ENCODE data around the gene LZTFL1.

LZTFL1 gene

DNA sequence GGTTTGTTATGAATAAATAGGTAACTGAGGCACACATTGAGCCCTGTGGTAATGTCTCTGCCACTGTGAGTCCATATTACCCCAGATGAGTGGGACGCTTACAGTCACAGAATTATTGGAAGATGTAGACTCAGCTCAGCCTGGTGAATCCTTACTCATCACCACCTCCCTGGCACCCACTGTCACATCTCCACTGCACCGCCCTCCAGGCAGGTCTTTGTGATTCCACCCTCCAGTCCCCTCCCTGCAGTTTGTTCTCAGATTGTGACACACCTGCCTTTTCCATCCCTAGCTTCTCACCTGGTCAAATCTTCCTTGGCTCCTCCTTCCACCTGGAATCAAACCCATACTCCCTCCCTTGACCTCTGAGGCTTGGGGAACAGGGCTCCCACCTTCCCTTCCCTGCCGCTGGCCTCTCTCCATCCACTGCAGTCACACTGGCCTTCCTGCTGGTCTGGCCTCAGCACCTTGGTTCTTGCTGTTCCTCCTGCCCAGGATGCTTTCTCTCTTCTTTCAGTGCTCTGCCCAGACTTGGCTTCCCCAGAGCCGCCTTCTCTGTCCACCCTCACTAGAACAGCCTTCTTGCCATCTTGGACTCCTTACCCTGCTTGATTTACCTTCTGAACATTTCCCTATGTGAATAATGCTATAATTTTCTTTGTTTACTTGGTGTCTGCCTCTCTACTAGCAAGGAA is 55.0 kb downstream of the LZTFL1 start:
- no peak for DNase-seq (ENCODE audit: low read depth in 3 of 3)

DNA sequence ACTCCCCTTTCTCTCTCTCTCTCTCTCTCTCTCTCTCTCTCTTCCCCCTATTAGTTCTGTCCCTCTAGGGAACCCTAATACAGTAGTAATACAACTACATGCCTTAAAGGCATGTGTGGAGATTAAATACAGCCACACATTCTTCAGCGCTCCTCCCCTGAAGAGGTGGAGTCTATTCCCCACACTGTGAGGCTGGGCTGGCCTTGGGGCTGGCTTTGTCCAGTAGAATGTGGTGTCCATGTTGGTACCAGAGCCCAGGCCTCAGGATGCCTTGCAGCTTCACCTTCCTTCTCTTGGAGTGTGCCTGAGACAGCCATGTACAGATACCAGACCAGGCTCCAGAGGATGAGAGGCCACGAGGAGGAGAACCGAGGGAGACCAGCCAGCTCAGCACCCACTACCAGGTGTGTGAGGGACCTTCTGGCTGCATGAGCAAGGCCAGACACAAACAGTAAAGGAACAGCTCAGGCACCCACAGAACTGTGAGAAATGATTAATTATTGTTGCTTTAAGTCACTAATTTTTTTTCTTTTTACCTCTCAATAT is 56.2 kb downstream of the LZTFL1 start:
- DNase-seq (ENCODE audit: low read depth in 3 of 3), result no peak

DNA sequence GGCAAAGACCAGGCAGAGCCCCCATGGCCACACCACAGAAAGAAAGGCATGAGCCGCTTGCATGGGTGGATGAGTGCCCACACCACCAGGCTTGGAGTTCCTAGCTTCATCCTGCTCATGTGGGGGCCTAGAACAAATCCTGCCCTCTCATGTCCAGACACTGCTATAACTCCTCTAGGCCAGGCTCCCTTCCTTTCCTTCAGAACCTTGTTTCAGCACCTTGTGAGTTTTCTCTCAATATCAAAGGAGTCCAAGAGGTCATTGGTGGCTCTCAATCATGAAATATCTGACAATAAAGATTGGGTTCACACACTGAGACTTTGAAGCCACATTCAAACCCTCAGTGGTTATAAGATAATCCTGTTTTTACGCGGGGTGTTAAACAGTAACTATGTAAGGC is 58.3 kb downstream of the LZTFL1 start:
- no peak for DNase-seq (ENCODE audit: low read depth in 3 of 3)

DNA sequence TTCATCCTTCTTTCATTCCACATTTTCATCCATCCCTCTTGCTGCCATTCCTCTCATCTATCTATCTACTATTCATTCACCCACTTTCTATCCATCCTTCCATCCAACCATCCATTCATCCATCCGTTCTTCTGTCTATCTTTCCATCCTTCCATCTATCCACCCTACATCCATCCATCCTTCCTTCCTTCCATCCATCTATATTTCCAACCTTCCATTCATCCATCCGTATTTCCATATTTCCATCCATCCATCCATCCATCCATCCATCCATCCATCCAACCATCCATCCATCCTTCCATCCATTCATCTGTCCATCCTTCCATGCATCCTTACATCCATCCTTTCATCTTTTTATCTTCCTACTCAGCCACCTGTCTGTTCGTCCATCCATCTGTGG is 59.5 kb downstream of the LZTFL1 start:
- DNase-seq (ENCODE audit: low read depth in 3 of 3), result no peak

DNA sequence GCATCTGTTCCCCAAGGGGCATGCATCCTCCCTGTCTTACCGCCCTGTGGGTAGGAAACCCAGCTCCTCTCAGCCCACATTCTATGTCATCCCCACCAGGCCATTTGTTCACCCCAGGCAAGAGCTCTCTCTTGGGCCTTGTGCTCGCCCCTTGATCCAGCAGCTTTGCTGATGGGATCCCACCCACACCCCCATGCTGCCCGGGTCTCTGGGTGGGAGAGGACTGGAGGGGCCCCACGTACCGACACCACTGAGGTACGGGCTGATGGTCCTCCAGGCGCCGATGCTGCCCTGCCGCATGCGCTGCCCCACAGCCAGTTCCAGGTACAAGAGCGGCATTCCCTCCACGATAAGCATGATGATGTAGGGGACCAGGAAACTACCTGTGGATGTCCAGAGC is 60.1 kb downstream of the LZTFL1 start:
- no peak for DNase-seq (ENCODE audit: low read depth in 3 of 3)

DNA sequence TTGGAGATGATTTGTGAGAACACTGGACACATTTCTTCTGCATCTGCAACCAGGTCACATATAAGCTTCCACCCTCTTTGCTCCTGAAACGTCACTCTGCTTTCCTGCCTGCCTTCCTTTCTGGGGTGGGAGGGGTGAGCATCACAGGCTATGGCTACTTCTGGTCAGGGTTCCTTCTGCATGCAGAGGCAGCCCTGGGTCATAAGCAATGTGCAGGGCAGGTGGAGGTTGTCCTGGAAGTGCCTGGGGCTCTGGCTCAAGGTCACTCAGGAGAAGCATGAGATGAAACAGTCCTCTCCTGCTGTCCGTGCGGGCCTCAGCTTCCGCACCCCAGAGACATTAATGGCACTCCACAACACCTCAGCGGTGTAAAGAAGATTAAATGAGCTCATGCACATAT is 60.6 kb downstream of the LZTFL1 start:
- no peak for DNase-seq (ENCODE audit: low read depth in 3 of 3)

DNA sequence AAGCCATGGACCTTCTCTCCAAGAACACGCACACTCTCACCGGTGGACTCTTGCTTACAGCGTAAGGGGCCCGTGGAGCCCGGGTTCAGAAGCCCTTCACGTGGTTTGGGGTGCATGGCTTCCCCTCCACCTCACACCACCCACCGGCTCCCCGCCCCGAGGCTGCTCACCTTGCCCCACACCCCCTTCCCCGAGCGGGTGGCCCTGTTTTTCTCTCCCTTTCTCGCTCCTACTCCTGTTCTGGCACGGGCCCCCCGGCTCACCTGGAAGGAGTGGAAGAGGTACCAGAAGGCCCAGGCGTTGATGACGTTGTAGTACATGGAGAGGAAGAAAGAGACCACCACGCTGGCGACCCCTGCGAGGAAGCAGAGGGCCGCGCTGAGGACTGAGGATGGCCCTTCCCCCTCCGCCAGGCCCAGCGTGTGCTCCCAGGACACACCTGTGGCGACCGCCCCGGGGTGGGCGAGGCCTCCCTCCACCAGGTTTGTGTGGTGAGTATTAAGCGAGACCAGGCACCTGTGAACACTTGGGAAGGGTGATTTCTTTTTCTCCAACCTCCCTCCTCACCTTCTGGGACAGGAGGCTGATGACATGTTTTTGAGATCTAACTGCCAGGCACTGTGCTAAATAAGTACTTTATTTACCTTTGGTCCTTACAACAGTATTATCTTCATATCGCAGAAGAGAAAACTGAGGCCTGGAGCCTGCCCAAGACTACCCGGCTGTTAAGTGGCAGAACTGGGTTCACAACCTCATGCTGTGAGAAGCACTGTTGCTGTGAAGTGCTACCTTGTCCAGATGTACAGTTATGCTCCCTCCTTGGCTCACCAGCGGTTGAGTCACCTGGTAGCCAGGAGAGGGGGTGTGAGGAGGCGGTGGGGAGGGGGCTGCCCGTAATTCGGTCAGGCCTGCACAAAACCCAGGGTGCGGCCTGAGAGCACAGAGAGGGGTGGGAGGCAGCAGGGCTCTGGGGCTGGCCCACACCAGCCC is 61.9 kb downstream of the LZTFL1 start:
- DNase-seq (ENCODE audit: low read depth in 3 of 3), result no peak

DNA sequence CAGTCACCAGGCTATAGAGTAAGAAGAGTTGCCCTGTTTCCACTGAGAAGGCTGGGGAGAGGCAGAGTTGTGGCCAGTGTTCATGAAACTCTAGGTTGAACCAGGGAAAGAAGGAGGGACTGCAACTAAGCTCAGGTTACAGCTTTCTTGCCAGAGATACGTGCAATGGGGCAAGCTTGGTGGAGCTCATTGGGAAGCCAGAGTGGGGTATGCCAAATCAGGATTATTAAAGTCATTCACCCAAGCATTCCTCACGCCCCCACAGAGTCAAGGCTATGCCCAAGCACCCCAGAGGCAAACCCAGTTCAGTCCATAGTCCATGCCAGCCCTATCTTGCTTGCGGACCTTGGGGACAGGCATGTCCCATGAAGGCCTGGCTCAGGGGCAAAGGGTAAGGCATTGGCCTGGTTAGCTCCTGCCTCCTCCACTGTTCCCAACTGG is 63.1 kb downstream of the LZTFL1 start:
- no peak for DNase-seq (ENCODE audit: low read depth in 3 of 3)

DNA sequence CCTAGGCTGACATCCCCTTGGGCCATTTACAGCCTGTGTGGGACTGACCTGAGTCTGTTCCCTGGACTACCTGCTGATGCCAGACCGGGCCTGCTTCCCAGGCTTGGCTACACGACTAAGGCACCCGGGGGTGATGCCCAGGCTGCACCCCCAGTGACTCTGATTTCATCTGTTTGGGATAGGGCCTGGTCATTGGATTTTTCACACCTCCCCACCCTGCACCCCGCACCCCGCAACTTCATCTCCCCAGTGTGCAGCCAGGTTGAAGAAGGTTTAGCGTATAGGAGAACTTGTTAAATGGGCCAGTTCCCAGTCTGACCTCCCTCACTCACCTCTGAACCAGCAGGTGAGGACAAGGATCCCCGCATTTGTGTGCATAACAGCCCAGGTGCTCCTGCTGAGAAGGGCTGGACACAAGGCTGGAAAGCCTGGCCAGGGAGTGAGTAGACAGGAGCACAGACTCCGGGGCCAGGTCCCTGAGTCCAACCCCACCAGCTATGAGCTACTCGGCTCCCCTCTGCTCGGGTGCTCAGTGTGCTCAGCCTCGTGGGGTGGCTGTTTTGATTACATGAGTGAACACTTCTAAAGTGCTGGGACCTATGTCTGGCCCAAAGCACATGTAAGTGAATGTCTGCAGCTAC is 64.1 kb downstream of the LZTFL1 start:
- DNase-seq (ENCODE audit: low read depth in 3 of 3), result no peak

DNA sequence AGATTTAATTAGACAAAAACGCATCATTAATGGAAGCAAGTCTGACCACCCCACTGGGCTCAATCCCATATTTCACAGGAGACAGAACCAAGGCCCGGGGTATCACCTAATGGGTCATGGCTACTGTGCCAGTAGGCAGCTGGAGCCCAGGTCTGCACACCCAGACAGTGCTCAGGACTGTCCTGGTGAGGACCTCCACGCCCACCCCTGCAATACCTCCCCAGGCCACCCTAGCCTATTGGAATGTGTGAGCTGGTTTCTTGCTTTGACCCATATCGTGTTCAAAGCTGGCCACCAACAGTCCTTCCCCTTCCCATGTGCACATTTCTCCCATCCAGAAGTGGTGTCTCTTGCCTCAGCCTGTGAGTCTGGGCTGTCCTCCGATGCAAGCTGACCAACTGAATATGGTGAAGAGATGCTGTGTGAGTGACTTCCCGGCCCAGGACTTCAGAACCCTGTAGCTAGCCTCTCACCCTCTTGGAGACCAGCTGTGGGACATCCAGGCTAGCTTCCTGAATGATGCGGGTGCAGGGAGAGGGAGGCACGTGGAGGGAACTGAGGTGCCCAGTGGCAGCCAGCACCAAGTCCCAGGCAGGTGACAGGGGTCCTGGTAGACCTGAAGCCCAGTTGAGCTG is 64.7 kb downstream of the LZTFL1 start:
- no peak for DNase-seq (ENCODE audit: low read depth in 3 of 3)

DNA sequence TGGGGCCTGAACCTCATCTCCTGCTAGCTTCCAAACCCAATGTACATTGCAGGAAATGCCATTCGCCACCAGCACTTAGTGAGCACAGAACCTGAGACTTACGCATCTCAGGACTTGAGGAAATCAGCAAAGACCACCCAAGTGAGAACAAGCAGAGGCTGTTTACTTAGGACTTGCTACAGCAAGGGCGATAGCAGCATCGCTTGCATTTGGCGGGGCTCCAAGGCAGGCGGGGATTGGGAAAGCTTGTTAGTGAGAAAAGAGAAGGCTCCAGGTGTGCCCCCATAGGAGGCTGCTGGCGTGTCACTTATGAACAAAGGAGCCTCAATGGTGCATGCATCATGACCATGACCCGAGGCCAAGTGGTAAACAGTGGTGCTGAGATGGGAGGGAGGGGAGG is 65.3 kb downstream of the LZTFL1 start:
- DNase-seq (ENCODE audit: low read depth in 3 of 3), result no peak

DNA sequence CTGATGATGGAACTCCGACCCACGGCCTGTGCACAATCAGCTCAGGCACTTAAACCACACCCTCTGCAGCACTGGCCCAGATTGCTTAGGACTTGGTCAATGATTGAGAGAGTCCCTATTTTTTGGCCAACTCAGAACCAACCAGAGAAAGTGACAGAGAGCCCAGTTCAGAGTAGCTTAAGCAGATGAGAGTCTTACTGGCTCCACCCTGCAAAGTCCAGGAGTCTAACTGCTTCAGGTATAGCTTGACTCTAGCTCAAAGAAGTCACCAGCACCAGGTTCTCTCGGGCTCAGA is 65.7 kb downstream of the LZTFL1 start:
- no peak for DNase-seq (ENCODE audit: low read depth in 3 of 3)

DNA sequence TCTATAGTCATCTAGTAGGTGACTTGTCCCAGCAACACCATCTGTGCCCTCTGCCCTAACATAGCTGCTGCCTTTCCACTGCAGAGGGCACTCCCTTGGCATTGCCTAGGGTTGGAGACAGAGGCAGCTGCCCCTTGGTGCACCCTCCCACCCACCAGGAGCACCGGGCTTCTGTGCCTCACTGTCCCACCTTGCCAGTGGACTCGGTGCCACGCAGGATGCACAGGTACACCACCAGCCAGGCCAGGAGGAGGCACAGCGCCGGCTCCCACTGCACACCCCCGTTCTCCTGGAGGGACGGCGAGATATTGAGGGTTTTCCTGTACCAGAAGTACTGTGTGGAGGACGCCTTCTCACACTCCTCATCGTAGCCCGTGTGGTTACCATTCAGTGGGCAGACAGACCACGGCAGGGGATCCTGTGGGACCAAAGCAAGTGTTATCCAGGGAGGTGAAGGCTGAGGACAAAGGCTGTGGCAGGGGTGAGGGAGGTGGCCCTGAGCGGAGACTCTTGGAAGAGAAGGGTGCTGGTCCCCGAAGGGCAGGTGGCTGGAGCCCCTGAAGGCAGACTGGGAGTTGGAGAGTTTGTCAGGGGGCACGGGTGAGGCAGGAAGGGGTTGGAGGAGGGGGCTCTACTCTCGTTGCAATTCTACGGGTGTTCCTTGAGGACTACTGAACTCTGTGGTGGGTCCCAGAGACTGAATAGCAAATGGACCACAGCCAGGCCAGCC is 66.2 kb downstream of the LZTFL1 start:
- DNase-seq (ENCODE audit: low read depth in 3 of 3), result no peak

DNA sequence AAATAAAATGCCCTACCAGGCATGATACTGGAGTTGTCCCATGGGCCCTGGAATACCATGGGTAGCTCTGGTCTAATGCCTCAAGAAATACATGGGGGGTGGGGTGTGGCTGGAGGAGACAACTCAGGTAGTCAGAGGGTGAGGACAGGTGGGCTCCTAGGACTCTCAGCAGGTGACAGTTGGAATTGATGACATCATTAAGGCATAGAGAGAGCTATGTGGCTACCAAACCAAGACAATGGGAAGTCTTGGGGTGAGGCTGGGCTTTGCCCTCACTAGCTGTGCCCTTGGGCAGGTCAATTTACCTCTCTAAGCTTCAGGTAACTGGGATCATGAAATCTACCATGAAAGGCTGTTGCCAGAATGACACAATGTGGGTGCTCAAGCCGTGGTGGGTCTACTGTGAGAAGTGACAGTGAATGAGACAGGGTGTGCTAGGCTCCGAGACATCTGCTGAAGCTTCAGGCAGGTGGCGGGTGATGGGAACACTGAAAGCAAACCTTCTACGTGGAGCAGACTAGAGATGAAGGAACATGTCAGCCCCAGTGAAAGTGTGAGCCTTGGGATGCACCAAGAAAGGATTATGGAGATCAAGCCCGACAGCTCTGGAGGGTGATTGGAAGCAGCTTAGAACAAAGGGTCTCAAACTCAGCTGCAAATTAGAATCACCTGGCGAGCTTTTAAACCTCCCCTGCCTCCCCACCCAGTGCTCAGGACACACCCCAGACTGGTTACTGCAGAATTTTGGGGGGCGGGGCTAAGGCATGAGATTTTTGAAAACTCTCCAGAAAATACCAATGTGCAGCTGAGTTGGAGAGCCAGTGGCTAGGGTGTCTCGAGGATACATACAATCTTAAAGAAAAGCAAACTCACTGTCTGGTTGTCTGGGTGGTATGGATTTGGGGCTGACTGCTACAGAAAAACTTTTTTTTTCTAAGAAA is 67.1 kb downstream of the LZTFL1 start:
- DNase-seq (ENCODE audit: low read depth in 3 of 3), result no peak

DNA sequence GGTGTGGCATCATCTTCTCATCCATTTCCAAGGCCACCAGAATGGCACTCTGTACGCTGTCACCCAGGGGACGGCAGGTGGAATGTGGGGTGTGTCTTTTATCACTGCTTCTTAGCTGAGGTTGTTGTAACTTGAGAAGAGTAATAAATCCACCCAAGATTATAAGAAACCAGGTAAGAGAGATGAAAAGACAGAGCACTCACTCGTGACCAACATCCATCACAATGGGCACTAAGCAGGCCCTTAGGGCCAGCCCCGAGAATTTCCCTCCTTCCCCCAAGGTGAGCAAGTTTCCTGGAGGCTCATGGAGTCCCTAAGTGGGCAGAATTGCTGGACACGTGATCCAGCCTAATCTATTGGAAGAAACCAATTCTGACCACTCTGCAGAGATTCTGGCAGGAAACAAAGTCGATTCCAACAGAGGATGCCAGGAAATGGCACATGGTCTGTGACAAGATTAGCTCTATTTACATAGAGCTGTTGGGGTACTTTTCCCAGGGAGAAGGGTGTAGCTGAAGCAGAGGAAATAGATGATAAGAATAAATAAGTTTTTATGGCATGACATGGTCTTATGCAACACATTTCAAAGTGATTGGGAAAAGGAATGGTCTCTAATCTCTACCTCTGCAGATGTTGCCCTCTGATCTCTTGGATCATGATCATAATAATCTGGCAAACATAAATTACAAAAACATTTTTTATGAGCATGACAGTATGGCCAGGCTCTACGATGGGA is 68.0 kb downstream of the LZTFL1 start:
- no peak for DNase-seq (ENCODE audit: low read depth in 3 of 3)
